Smooth muscle cell (in vitro differentiated cells): Measurements from ENCODE around the gene KEL. TPM values are rescaled to one million over a fixed set of nuclear protein-coding genes. Genes with fewer than 3 reads are reported as not detected.

Source experiments
- DNase-seq: peaks from one replicate; lab custom pipeline; 2025; ENCODE audit not compliant: unreplicated experiment; lab: John Stamatoyannopoulos, UW
- H2AFZ ChIP-seq: fragments of 200-600 bp; sonication (generic); 2 replicates; pipeline ENCODE4 v1.6.0; 2016; ENCODE audit warnings: antibody characterized with exemption, low read depth, mild to moderate bottlenecking
- H3F3A ChIP-seq: fragments of 200-600 bp; sonication (generic); 2 replicates; pipeline ENCODE4 v1.6.0; 2017; ENCODE audit warnings: antibody characterized with exemption, low read depth
- H3K27ac ChIP-seq: fragments of 200-600 bp; sonication (generic); 2 replicates; pipeline ENCODE4 v1.5.1; 2016; ENCODE audit warnings: low read depth, mild to moderate bottlenecking
- H3K27me3 ChIP-seq: fragments of 200-600 bp; sonication (generic); 2 replicates; pipeline ENCODE4 v1.6.1; 2016; ENCODE audit warnings: low read depth, mild to moderate bottlenecking
- H3K36me3 ChIP-seq: fragments of 200-600 bp; sonication (generic); 2 replicates; pipeline ENCODE4 v1.5.1; 2016; ENCODE audit warnings: low read depth
- H3K4me1 ChIP-seq: fragments of 200-600 bp; sonication (generic); 2 replicates; pipeline ENCODE4 v1.5.1; 2016; ENCODE audit warnings: low read depth
- H3K4me2 ChIP-seq: fragments of 200-600 bp; sonication (generic); 2 replicates; pipeline ENCODE4 v1.6.0; 2016; ENCODE audit warnings: mild to moderate bottlenecking
- H3K4me3 ChIP-seq: fragments of 200-600 bp; sonication (generic); 2 replicates; pipeline ENCODE4 v1.5.1; 2016; ENCODE audit warnings: mild to moderate bottlenecking
- H3K79me2 ChIP-seq: fragments of 200-600 bp; sonication (generic); 2 replicates; pipeline ENCODE4 v1.6.0; 2016; ENCODE audit warnings: low read depth, mild to moderate bottlenecking
- H3K9ac ChIP-seq: fragments of 200-600 bp; sonication (generic); 2 replicates; pipeline ENCODE4 v1.6.0; 2016; ENCODE audit warnings: low read depth
- H3K9me3 ChIP-seq: fragments of 200-600 bp; sonication (generic); replicated peaks from 2 replicates; pipeline ENCODE4 v1.5.1; 2016; ENCODE audit warnings: low read depth
- H4K20me1 ChIP-seq: fragments of 200-600 bp; sonication (generic); 2 replicates; pipeline ENCODE4 v1.6.0; 2016; ENCODE audit warnings: low read depth
- CTCF ChIP-seq: fragments of 200-600 bp; sonication (generic); IDR thresholded peaks from 2 replicates; pipeline ENCODE4 v1.5.1; 2017; ENCODE audit warnings: borderline replicate concordance, mild to moderate bottlenecking, antibody characterized with exemption; ENCODE audit not compliant: insufficient read depth, poor library complexity, severe bottlenecking
- WGBS: methylation state at CpG from one replicate; pipeline ENCODE4 v1.1.7; 2016; ENCODE audit warnings: low lambda C conversion rate; 5-methylcytosine and 5-hydroxymethylcytosine counted together
- polyA plus RNA-seq: library from polyadenylated mRNA; unstranded; fragments of >200 nt; fragmentation: Nextera tagmentation; extraction: Ambion mirVana; gene quantifications from 2 replicates; pipeline ENCODE4 v1.2.1, GENCODE V29; 2016
- total RNA-seq: library from RNA; depleted of rRNA; stranded (reverse); fragments of >200 nt; gene quantifications from 2 replicates; pipeline ENCODE4 v1.2.3, GENCODE V29; 2014

The KEL gene
- total and polyA plus RNA-seq, 2 experiments from 2014 or later, result 0.09 to 0.56 TPM

DNA sequence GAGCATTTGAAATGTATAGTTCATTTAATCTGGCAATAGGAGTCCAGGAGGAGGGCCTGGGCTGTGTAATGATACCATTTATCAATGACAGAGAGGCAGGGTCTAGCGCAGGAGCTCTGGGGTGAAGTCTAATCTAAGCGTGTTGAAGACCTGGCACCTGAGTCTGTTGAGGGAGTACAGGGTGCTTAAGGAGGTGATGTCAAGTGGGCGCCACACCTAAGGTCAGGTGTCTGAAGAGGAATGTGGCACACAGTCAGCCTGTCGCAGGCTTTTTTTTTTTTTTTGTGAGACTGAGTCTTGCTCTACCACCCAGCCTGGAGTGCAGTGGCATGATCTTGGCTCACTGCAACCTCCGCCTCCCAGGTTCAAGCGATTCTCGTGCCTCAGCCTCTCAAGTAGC, 20.6 kb downstream of the KEL start:
- Histone ChIP-seq H3K27ac (no peak overlapping the region), H3K4me2 (no peak overlapping the region), H3K36me3 (no peaks in the 10 kb centered on the region), H3K9ac (no peak overlapping the region), H3K79me2 (no peaks in the 10 kb centered on the region), H3K27me3 (no peaks in the 10 kb centered on the region), H3K4me1 (no peaks in the 10 kb centered on the region), H2AFZ (no peak overlapping the region), H3K4me3 (no peak overlapping the region), H3F3A (no peaks in the 10 kb centered on the region), H4K20me1 (no peaks in the 10 kb centered on the region), H3K9me3 (no peaks in the 10 kb centered on the region)
- no peak for DNase-seq
- TF ChIP-seq CTCF, result no peak
- WGBS, result 96% methylated on average over 7 of the region's 7 CpGs

DNA sequence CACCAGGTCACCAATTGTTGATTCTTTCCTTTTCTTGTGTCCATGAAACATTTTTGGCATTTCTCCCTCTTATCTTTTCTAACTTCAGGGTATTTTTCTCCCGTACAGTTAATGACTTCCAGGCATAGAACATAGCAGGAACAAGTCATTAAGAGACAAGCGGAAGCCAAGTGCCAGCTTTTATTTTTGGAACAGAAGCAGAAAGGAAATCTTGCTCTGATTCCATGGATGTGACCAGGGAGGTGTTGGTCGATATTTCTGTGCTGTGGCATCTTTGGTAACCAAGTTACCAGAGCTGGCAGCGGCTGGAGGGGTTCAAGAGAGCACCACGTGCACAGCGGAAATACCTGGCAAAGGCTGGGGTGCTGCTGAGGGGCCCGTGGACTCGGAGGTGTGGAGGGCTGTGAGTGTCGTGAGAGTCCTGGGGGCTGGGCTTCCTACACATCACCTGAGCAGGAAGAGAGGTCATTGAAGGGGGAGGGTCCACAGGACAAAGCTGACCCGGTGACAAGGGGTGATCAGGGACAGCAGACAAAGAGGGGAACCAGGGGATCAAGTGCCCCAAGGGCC, 21.1 kb downstream of the KEL start:
- Histone ChIP-seq H3K79me2 (no peaks in the 10 kb centered on the region), H3K27ac (no peak overlapping the region), H3K27me3 (no peaks in the 10 kb centered on the region), H3K4me3 (no peak overlapping the region), H2AFZ (no peak overlapping the region), H4K20me1 (no peaks in the 10 kb centered on the region), H3K9me3 (no peaks in the 10 kb centered on the region), H3K4me2 (no peak overlapping the region), H3K9ac (no peak overlapping the region), H3K4me1 (no peaks in the 10 kb centered on the region), H3K36me3 (no peaks in the 10 kb centered on the region), H3F3A (no peaks in the 10 kb centered on the region)
- no peak for TF ChIP-seq CTCF
- DNase-seq, result no peak
- WGBS, result 84% methylated on average over 10 of the region's 10 CpGs

DNA sequence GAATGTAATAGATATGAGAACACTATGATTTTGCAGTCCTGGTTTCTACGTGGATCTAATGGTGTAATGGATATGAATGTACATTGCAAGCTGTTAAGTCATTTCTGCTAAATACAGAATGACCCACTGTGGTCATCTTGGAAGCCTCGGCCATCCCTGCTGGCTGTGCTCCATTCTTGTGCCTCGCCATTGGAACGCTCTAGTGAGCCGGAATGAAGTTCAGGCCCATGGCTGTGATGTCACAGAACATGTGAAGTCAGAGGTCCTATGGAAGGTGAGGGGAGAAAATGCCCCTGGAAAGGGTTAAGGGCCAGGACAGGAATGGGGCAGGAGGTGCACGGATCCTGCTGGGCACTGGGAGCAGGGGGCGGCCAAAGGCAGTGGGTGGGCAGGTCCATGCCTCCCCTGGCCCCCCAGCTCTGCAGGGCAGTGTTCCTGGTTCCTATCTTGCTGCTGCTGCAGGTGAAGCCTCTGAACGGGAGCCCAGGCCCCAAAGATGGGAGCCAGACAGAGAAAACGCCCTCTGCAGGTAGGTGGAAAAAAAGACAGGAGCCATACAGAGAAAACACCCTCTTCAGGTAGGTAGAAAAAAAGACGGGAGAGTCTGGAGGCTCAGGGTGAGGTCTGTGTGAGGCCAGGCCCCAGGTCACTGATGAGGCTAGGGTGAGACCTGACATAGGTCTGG, 22.8 kb downstream of the KEL start, which contains the start of gene LLCFC1:
Gene LLCFC1, plus strand, starts transcription at position 259 of the 685 bp plus-strand sequence. Its CDS starts 138 bp downstream, at position 397.
- Histone ChIP-seq H3K4me3 (no peak within 1 kb of the TSS), H3K36me3 (no peaks in the 10 kb centered on the region), H3K79me2 (no peaks in the 10 kb centered on the region), H3K9me3 (no peaks in the 10 kb centered on the region), H2AFZ (no peak within 1 kb of the TSS), H3K9ac (no peak within 1 kb of the TSS), H3K4me1 (no peaks in the 10 kb centered on the region), H3K27ac (no peak within 1 kb of the TSS), H4K20me1 (no peaks in the 10 kb centered on the region), H3K27me3 (no peaks in the 10 kb centered on the region), H3F3A (no peaks in the 10 kb centered on the region), H3K4me2 (no peak within 1 kb of the TSS)
- 67% methylated on average over 10 of the region's 10 CpGs for WGBS
- no peak for DNase-seq
- TF ChIP-seq CTCF, result peak; percentile 20
